Measurements from ENCODE around the gene VANGL1. TPM values are rescaled to one million over a fixed set of nuclear protein-coding genes. Genes with fewer than 3 reads are reported as not detected.

Gene VANGL1
- total and polyA plus RNA-seq, 2 of the 8 experiments (the other 6 are each of a cell fraction or from before 2014, with no cell fraction given): 9.4 to 13.4 TPM

DNA sequence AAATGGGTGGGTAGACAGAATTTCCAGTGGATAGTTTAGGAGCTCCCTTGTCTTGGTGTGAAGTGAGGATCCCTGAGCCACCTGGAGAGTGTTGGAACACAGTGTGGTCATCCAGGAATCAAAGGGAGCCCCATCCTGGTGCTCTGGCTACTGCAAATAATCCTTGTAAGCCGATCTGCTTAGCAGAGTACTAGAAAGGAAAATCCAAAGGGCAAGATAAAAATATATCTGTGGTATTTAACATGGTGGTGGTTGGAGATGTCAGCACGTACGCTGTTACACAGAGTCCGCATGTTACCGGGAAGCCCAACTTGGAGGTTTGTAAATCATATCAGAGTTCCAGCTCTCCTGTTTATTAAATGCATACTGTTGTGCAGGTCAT, 39.0 kb downstream of the VANGL1 start:
- H3K79me2 ChIP-seq (ENCODE audit: control insufficient read depth in 1 of 2, insufficient read depth in 2 of 2, low read length in 2 of 2): no peaks in the 10 kb centered on the region
- H3K23me2 ChIP-seq (ENCODE audit: low read depth, low read length): no peaks in the 10 kb centered on the region
- no peak overlapping the region for H2BK15ac ChIP-seq (ENCODE audit: low read length)
- H4K20me1 ChIP-seq (replicated peaks in 1 of 2; ENCODE audit: control insufficient read depth in 1 of 2, insufficient read depth in 2 of 2, low read length in 2 of 2): peaks cover 0 to 4% of the 10 kb centered on the region in 2 experiments
- H2AK5ac ChIP-seq (ENCODE audit: low read depth, low read length): no peak overlapping the region
- no peak overlapping the region for H3K4ac ChIP-seq (replicated peaks; ENCODE audit: insufficient read length, low read depth, low read length)
- H4K91ac ChIP-seq (replicated peaks; ENCODE audit: insufficient read length, low read length): no peak overlapping the region
- H2BK12ac ChIP-seq (ENCODE audit: low read depth, low read length): no peak overlapping the region
- FAIRE-seq (no peak), DNase-seq (ENCODE audit: low read depth in 1 of 2, low spot score in 2 of 2) (no peak)
- H2BK20ac ChIP-seq (ENCODE audit: low read length): no peak overlapping the region
- CTCF ChIA-PET (ENCODE audit: partially characterized antibody): interaction anchor here (1.1 to 2.7 kb wide), 3 partner anchors 22 to 72 kb away, joined by 3 to 15 read pairs (median 5); no protein-coding TSS in a partner anchor
- POLR2A ChIA-PET (ENCODE audit: partially characterized antibody): no interaction called here
- no peak overlapping the region for H4K8ac ChIP-seq (ENCODE audit: extremely low read depth, insufficient read depth, low read length)
- no peaks in the 10 kb centered on the region for H3K27me3 ChIP-seq (replicated peaks in 1 of 4; ENCODE audit: control insufficient read depth in 3 of 4, extremely low read depth in 1 of 4, insufficient read depth in 3 of 4, low read length in 3 of 4)
- peaks cover 2 to 10% (median 9%) of the 10 kb centered on the region in 4 experiments; a peak in 7 of 8 replicates for H3K36me3 ChIP-seq (ENCODE audit: control insufficient read depth in 2 of 4, insufficient read depth in 4 of 4, low read length in 3 of 4)
- no peak overlapping the region for H3K14ac ChIP-seq (ENCODE audit: insufficient read length)
- H3K4me2 ChIP-seq (ENCODE audit: insufficient read depth in 1 of 2, low read depth in 2 of 2, low read length in 2 of 2): no peak overlapping the region
- no peak for TF ChIP-seq CBX8 (IDR thresholded peaks at IDR 0.05; ENCODE audit: borderline replicate concordance, low read depth, low read length)
- no peak for TF ChIP-seq NRF1 (IDR thresholded peaks at IDR 0.05; ENCODE audit: low read depth, low read length)
- TF ChIP-seq GTF2F1 (IDR thresholded peaks at IDR 0.05; ENCODE audit: borderline replicate concordance, low read depth, low read length): no peak
- TF ChIP-seq BRCA1 (IDR thresholded peaks at IDR 0.05; ENCODE audit: low read depth, low read length): no peak
- no peak for TF ChIP-seq TEAD4 (IDR thresholded peaks at IDR 0.05; ENCODE audit: low read depth, low read length)
- TF ChIP-seq KDM5A (IDR thresholded peaks at IDR 0.05; ENCODE audit: low read length): no peak
- no peak for TF ChIP-seq TAF1 (IDR thresholded peaks at IDR 0.05; ENCODE audit: low read depth, low read length)
- no peak for TF ChIP-seq RBBP5 (IDR thresholded peaks at IDR 0.05; ENCODE audit: borderline replicate concordance, low read depth, low read length)
- TF ChIP-seq CHD1 (IDR thresholded peaks at IDR 0.05; ENCODE audit: low read depth, low read length): no peak
- TF ChIP-seq, protein P1, sequence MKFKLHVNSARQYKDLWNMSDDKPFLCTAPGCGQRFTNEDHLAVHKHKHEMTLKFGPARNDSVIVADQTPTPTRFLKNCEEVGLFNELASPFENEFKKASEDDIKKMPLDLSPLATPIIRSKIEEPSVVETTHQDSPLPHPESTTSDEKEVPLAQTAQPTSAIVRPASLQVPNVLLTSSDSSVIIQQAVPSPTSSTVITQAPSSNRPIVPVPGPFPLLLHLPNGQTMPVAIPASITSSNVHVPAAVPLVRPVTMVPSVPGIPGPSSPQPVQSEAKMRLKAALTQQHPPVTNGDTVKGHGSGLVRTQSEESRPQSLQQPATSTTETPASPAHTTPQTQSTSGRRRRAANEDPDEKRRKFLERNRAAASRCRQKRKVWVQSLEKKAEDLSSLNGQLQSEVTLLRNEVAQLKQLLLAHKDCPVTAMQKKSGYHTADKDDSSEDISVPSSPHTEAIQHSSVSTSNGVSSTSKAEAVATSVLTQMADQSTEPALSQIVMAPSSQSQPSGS (IDR thresholded peaks at IDR 0.05; ENCODE audit: low read length): no peak
- no peak for TF ChIP-seq SP1 (IDR thresholded peaks at IDR 0.05; ENCODE audit: low read depth, low read length)
- H3K18ac ChIP-seq (ENCODE audit: extremely low read depth, low read length): no peak overlapping the region
- no peak overlapping the region for H3K4me3 ChIP-seq (ENCODE audit: extremely low read depth in 1 of 4, insufficient read depth in 2 of 4, low read depth in 3 of 4, low read length in 4 of 4)
- no peaks in the 10 kb centered on the region for H3K9me3 ChIP-seq (ENCODE audit: insufficient read depth in 2 of 2, low read depth in 1 of 2, low read length in 1 of 2)
- H3K9ac ChIP-seq (replicated peaks in 1 of 4; ENCODE audit: extremely low read depth in 1 of 4, low read depth in 3 of 4, low read length in 3 of 4): no peak overlapping the region
- no peak overlapping the region for H3K27ac ChIP-seq (ENCODE audit: low read depth, low read length)
- H3K56ac ChIP-seq (replicated peaks; ENCODE audit: insufficient read length, low read depth, low read length): no peak overlapping the region
- WGBS, 2 experiments (ENCODE audit: extremely low coverage in 1 of 2, insufficient coverage in 1 of 2, insufficient read length in 1 of 2, insufficient replicate concordance in 2 of 2, low coverage in 1 of 2, low lambda C conversion rate in 2 of 2, missing lambda C conversion rate in 1 of 2): 94% methylated on average over 5 of the region's 5 CpGs; no CpG with 5 or more reads in 1 of the 2 experiments
- H4K5ac ChIP-seq (ENCODE audit: insufficient read length, low read depth, low read length): no peak overlapping the region
- H3K23ac ChIP-seq (ENCODE audit: insufficient read length): no peak overlapping the region
- no peak overlapping the region for H2AFZ ChIP-seq (ENCODE audit: low read length)
- H2BK120ac ChIP-seq (replicated peaks; ENCODE audit: low read depth, low read length): no peak overlapping the region
- H3K4me1 ChIP-seq (replicated peaks in 1 of 4; ENCODE audit: control insufficient read depth in 3 of 4, insufficient read depth in 4 of 4, low read length in 3 of 4): peaks cover 0 to 2% (median 0%) of the 10 kb centered on the region in 4 experiments; a peak in 2 of 7 replicates
- H2BK5ac ChIP-seq (ENCODE audit: low read depth, low read length): no peak overlapping the region
- H3K79me1 ChIP-seq (ENCODE audit: low read depth, low read length): no peaks in the 10 kb centered on the region

All from H1 (cell line).